WTC11 (cell line): ENCODE data around the gene IFNG-AS1. TPM values are rescaled to one million over a fixed set of nuclear protein-coding genes. Genes with fewer than 3 reads are reported as not detected.

Experiments used
- ATAC-seq: fragments of 200-7000 bp; cut with Tn5 transposase; 2 replicates; pipeline ENCODE4 v1.10.0; 2021; ENCODE audit warnings: mild to moderate bottlenecking, moderate library complexity
- CTCF ChIA-PET: fragments of 300-600 bp; sonication (Branson Sonifier 250); formaldehyde crosslinking; loops from one replicate; lab custom pipeline; 2021; ENCODE audit warnings: antibody characterized with exemption; lab: Charles Lee
- POLR2A ChIA-PET: fragments of 350-600 bp; sonication (Branson Sonifier 250); formaldehyde crosslinking; loops from one replicate; lab custom pipeline; 2021; ENCODE audit warnings: antibody characterized with exemption; lab: Charles Lee
- DNase-seq: peaks from one replicate; pipeline ENCODE4 v3.0.0; 2021; ENCODE audit warnings: low spot score
- H3K27ac Mint-ChIP-seq: 2 replicates; pipeline ENCODE4 v1.8.0; 2021; ENCODE audit warnings: mixed read lengths
- H3K27me3 Mint-ChIP-seq: 2 replicates; pipeline ENCODE4 v1.8.0; 2021; ENCODE audit warnings: low read depth, mild to moderate bottlenecking, moderate library complexity, mixed read lengths
- H3K36me3 Mint-ChIP-seq: 2 replicates; pipeline ENCODE4 v1.8.0; 2021; ENCODE audit warnings: mixed read lengths
- H3K4me1 Mint-ChIP-seq: 2 replicates; pipeline ENCODE4 v1.8.0; 2022; ENCODE audit warnings: mixed read lengths
- H3K4me3 Mint-ChIP-seq: 2 replicates; pipeline ENCODE4 v1.8.0; 2021; ENCODE audit warnings: mild to moderate bottlenecking, moderate library complexity, mixed read lengths
- H3K9me3 Mint-ChIP-seq: 2 replicates; pipeline ENCODE4 v1.8.0; 2021; ENCODE audit warnings: mixed read lengths
- ATF1 ChIP-seq: sonication (generic); formaldehyde crosslinking; IDR thresholded peaks from 2 replicates; pipeline ENCODE4 v1.8.1; 2023; ENCODE audit warnings: mild to moderate bottlenecking, moderate library complexity, missing genetic modification reagents
- ATF3 ChIP-seq: sonication (generic); formaldehyde crosslinking; conservative IDR thresholded peaks from 2 replicates; pipeline ENCODE4 v1.8.1; 2022; ENCODE audit warnings: mild to moderate bottlenecking, missing genetic modification reagents
- CBFB ChIP-seq: sonication (generic); formaldehyde crosslinking; IDR thresholded peaks from 2 replicates; pipeline ENCODE4 v1.8.1; 2022; ENCODE audit warnings: mild to moderate bottlenecking, low read depth, missing genetic modification reagents
- EMX1 ChIP-seq: fragments of 250-450 bp; sonication (Bioruptor Pico); IDR thresholded peaks from 2 replicates; pipeline ENCODE4 v1.8.0; 2021; ENCODE audit warnings: mild to moderate bottlenecking
- ESRRA ChIP-seq: sonication (generic); formaldehyde crosslinking; IDR thresholded peaks from 2 replicates; pipeline ENCODE4 v1.8.1; 2022; ENCODE audit warnings: mild to moderate bottlenecking, missing genetic modification reagents, borderline replicate concordance
- FOXP4 ChIP-seq: sonication (generic); formaldehyde crosslinking; IDR thresholded peaks from 2 replicates; pipeline ENCODE4 v1.8.0; 2022; ENCODE audit warnings: mild to moderate bottlenecking, missing genetic modification reagents
- GRHL2 ChIP-seq: fragments of 250-450 bp; sonication (Bioruptor Pico); IDR thresholded peaks from 2 replicates; pipeline ENCODE4 v1.8.0; 2022; ENCODE audit warnings: mild to moderate bottlenecking, moderate library complexity; ENCODE audit not compliant: insufficient replicate concordance, severe bottlenecking
- IRF2 ChIP-seq: sonication (generic); formaldehyde crosslinking; IDR thresholded peaks from 2 replicates; pipeline ENCODE4 v1.8.0; 2022; ENCODE audit warnings: low read depth, missing genetic modification reagents, borderline replicate concordance
- KAT7 ChIP-seq: sonication (generic); formaldehyde crosslinking; IDR thresholded peaks from 2 replicates; pipeline ENCODE4 v1.8.1; 2023; ENCODE audit warnings: missing genetic modification reagents, mild to moderate bottlenecking, borderline replicate concordance
- MXD4 ChIP-seq: fragments of 250-450 bp; sonication (Bioruptor Pico); IDR thresholded peaks from 2 replicates; pipeline ENCODE4 v1.8.0; 2021; ENCODE audit warnings: mild to moderate bottlenecking, moderate library complexity, borderline replicate concordance
- PRDM15 ChIP-seq: sonication (generic); formaldehyde crosslinking; IDR thresholded peaks from 2 replicates; pipeline ENCODE4 v1.8.0; 2022; ENCODE audit warnings: missing genetic modification reagents
- RORB ChIP-seq: fragments of 250-450 bp; sonication (Bioruptor Pico); IDR thresholded peaks from 2 replicates; pipeline ENCODE4 v1.9.0; 2021; ENCODE audit warnings: mild to moderate bottlenecking
- SMAD4 ChIP-seq: sonication (generic); formaldehyde crosslinking; IDR thresholded peaks from 2 replicates; pipeline ENCODE4 v1.8.0; 2022; ENCODE audit warnings: mild to moderate bottlenecking, missing genetic modification reagents
- SP1 ChIP-seq: sonication (generic); formaldehyde crosslinking; conservative IDR thresholded peaks from 2 replicates; pipeline ENCODE4 v1.8.1; 2022; ENCODE audit warnings: missing genetic modification reagents
- TCF7 ChIP-seq: sonication (generic); formaldehyde crosslinking; IDR thresholded peaks from 2 replicates; pipeline ENCODE4 v1.8.0; 2022; ENCODE audit warnings: mild to moderate bottlenecking, low read depth, missing genetic modification reagents, moderate library complexity
- TEAD4 ChIP-seq: sonication (generic); formaldehyde crosslinking; IDR thresholded peaks from 2 replicates; pipeline ENCODE4 v1.8.0; 2022; ENCODE audit warnings: mild to moderate bottlenecking, missing genetic modification reagents
- ZNF425 ChIP-seq: fragments of 250-450 bp; sonication (Bioruptor Pico); conservative IDR thresholded peaks from 2 replicates; pipeline ENCODE4 v1.9.0; 2021; ENCODE audit warnings: mild to moderate bottlenecking
- ZNF671 ChIP-seq: fragments of 250-450 bp; sonication (Bioruptor Pico); IDR thresholded peaks from 2 replicates; pipeline ENCODE4 v1.8.0; 2021; ENCODE audit warnings: mild to moderate bottlenecking
- total RNA-seq: library from RNA; stranded (reverse); gene quantifications from 3 replicates; pipeline ENCODE4 v1.2.3, GENCODE V29; 2021
- TF ChIP-seq, protein P1 (sequence below): fragments of 250-450 bp; sonication (Bioruptor Pico); IDR thresholded peaks from 2 replicates; pipeline ENCODE4 v1.9.0; 2021; ENCODE audit warnings: mild to moderate bottlenecking, borderline replicate concordance
- TF ChIP-seq, protein P2 (sequence below): sonication (generic); formaldehyde crosslinking; IDR thresholded peaks from 2 replicates; pipeline ENCODE4 v1.8.1; 2022; ENCODE audit warnings: low read depth, mild to moderate bottlenecking, moderate library complexity, missing genetic modification reagents, borderline replicate concordance

Gene IFNG-AS1
- total RNA-seq, 1 experiment from 2014 or later: not detected

DNA sequence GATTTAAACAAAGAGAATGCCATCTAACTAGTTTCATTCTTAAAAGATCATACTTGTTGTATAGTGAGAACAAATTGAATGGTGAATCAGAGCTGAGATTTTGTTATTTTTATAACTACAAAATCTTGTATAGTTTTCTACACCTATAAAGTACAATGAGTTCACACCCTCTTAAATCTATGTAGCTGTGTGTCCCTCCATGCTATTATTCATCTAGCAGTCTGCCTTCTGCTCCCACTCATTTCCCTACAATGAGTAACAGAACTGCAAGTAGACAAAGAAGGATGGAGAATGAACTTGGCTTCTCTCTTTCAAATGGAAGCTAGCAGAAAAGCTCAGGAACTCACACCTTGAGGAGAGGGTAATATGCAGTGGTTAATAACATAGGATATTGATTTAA, 7.1 kb downstream of the IFNG-AS1 start:
- ChIA-PET POLR2A (no interaction called here), CTCF (no interaction called here)
- ATAC-seq (no peak), DNase-seq (no peak)
- TF ChIP-seq CBFB (no peak), TCF7 (CRISPR knock-in tag) (no peak), ZNF671 (CRISPR knock-in tag) (no peak), TEAD4 (CRISPR knock-in tag) (no peak), SP1 (CRISPR knock-in tag) (no peak), GRHL2 (CRISPR knock-in tag) (no peak), ATF3 (CRISPR knock-in tag) (no peak), IRF2 (CRISPR knock-in tag) (no peak)
- TF ChIP-seq, protein P1, sequence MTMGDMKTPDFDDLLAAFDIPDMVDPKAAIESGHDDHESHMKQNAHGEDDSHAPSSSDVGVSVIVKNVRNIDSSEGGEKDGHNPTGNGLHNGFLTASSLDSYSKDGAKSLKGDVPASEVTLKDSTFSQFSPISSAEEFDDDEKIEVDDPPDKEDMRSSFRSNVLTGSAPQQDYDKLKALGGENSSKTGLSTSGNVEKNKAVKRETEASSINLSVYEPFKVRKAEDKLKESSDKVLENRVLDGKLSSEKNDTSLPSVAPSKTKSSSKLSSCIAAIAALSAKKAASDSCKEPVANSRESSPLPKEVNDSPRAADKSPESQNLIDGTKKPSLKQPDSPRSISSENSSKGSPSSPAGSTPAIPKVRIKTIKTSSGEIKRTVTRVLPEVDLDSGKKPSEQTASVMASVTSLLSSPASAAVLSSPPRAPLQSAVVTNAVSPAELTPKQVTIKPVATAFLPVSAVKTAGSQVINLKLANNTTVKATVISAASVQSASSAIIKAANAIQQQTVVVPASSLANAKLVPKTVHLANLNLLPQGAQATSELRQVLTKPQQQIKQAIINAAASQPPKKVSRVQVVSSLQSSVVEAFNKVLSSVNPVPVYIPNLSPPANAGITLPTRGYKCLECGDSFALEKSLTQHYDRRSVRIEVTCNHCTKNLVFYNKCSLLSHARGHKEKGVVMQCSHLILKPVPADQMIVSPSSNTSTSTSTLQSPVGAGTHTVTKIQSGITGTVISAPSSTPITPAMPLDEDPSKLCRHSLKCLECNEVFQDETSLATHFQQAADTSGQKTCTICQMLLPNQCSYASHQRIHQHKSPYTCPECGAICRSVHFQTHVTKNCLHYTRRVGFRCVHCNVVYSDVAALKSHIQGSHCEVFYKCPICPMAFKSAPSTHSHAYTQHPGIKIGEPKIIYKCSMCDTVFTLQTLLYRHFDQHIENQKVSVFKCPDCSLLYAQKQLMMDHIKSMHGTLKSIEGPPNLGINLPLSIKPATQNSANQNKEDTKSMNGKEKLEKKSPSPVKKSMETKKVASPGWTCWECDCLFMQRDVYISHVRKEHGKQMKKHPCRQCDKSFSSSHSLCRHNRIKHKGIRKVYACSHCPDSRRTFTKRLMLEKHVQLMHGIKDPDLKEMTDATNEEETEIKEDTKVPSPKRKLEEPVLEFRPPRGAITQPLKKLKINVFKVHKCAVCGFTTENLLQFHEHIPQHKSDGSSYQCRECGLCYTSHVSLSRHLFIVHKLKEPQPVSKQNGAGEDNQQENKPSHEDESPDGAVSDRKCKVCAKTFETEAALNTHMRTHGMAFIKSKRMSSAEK (CRISPR knock-in tag): no peak
- TF ChIP-seq, protein P2, sequence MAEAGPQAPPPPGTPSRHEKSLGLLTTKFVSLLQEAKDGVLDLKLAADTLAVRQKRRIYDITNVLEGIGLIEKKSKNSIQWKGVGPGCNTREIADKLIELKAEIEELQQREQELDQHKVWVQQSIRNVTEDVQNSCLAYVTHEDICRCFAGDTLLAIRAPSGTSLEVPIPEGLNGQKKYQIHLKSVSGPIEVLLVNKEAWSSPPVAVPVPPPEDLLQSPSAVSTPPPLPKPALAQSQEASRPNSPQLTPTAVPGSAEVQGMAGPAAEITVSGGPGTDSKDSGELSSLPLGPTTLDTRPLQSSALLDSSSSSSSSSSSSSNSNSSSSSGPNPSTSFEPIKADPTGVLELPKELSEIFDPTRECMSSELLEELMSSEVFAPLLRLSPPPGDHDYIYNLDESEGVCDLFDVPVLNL (CRISPR knock-in tag): no peak
- Mint-ChIP-seq H3K9me3 (no peaks in the 10 kb centered on the region), H3K36me3 (no peaks in the 10 kb centered on the region), H3K4me1 (no peaks in the 10 kb centered on the region), H3K4me3 (no peak overlapping the region), H3K27me3 (no peaks in the 10 kb centered on the region), H3K27ac (no peak overlapping the region)

DNA sequence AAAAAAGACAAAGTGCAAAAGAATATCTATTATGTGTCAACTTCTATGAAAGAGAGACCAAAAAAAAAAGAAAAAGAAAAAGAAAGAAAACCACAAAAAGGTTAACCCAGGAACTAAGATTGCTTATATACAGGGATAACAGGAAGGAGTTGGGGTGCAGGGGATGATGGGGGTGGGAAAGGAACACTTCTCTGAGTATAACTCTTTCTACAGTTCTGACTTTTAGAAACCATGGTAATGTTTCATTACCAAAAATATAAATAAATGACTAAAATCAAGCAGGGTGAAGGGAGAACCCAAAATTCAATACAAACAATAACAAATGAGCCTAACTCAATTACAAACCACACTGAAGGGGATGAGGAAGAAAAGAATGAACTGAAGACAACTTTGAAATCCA, 9.1 kb downstream of the IFNG-AS1 start:
- H3K36me3 Mint-ChIP-seq: no peaks in the 10 kb centered on the region
- ChIA-PET CTCF (no interaction called here), POLR2A (no interaction called here)
- H3K4me3 Mint-ChIP-seq: no peak overlapping the region
- TF ChIP-seq MXD4: no peak
- no peak for TF ChIP-seq ATF1 (CRISPR knock-in tag)
- no peak for TF ChIP-seq SP1 (CRISPR knock-in tag)
- no peak overlapping the region for H3K27ac Mint-ChIP-seq
- no peaks in the 10 kb centered on the region for H3K4me1 Mint-ChIP-seq
- no peak for DNase-seq
- peaks cover 4% of the 10 kb centered on the region; the same call in 1 of the 2 replicates for H3K9me3 Mint-ChIP-seq
- no peak for ATAC-seq
- H3K27me3 Mint-ChIP-seq: no peaks in the 10 kb centered on the region

- Mint-ChIP-seq H3K4me3 (no peak overlapping the region), H3K27ac (no peak overlapping the region), H3K36me3 (peaks cover 4% of the 10 kb centered on the region), H3K9me3 (peaks cover 8% of the 10 kb centered on the region), H3K27me3 (no peaks in the 10 kb centered on the region; the same call in 1 of the 2 replicates), H3K4me1 (no peaks in the 10 kb centered on the region)
- DNase-seq (no peak), ATAC-seq (no peak)
- ChIA-PET POLR2A (no interaction called here), CTCF (no interaction called here)
- TF ChIP-seq PRDM15 (CRISPR knock-in tag) (no peak), RORB (CRISPR knock-in tag) (no peak), FOXP4 (CRISPR knock-in tag) (no peak), EMX1 (CRISPR knock-in tag) (no peak), ESRRA (CRISPR knock-in tag) (no peak), SMAD4 (no peak), ZNF425 (CRISPR knock-in tag) (no peak), KAT7 (CRISPR knock-in tag) (no peak)
These were observed 10.0 kb downstream of the IFNG-AS1 start for GRCh38 chr12:67999244-67999643.
